GM12892 (cell line): ENCODE data around the gene WDFY3.

ENCODE experiments used
- POLR2A ChIP-seq: IDR thresholded peaks from 2 replicates; pipeline ENCODE4 v1.6.1; 2011; ENCODE audit warnings: low read depth, low read length, control low read depth
- POLR2AphosphoS5 ChIP-seq: IDR thresholded peaks from 2 replicates; pipeline ENCODE4 v1.6.1; 2011; ENCODE audit warnings: low read depth, low read length, control low read depth
- TAF1 ChIP-seq: IDR thresholded peaks from 2 replicates; pipeline ENCODE4 v1.6.1; 2011; ENCODE audit warnings: low read depth, mild to moderate bottlenecking, control low read depth, low read length, borderline replicate concordance

GRCh38 chr4:84726356-84726755 is 240.1 kb downstream of the WDFY3 start:
- TF ChIP-seq TAF1 (no peak), POLR2A (no peak), POLR2AphosphoS5 (no peak)
